Fibroblast of skin of left quadriceps (primary cell): Measurements from ENCODE around the gene BIN2.
A peak's percentile ranks its signal among the peaks of the same experiment; 100 is the strongest.

ENCODE experiments used
- DNase-seq, 2 experiments: peaks; one replicate each; pipeline ENCODE4 v3.0.0-alpha.2; 2013; ENCODE audit warnings: low read depth in 2 of 2

Gene BIN2

GRCh38 chr12:51323966-51324895 is at the start of gene BIN2:
BIN2 (minus strand) TSS chr12:51324174; CDS start chr12:51324102, 72 bp downstream.
- DNase-seq = no peak

DNA sequence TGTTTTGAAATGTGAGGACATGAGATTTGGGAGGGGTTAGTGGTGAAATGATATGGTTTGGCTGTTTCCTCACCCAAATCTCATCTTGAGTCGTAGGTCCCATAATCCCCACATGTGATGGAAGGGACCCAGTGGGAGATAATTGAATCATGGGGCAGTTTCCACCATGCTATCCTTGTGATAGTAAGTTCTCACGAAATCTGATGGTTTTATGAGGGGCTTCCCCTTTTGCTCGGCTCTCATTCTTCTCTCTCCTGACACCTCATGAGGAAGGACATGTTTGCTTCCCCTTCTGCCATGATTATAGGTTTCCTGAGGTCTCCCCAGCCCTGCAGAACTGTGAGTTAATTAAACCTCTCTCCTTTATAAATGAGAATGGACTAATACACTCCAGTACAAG is 49.2 kb upstream of the BIN2 start:
- no peak for DNase-seq

GRCh38 chr12:51372021-51372420 is 48.0 kb upstream of the BIN2 start:
- no peak for DNase-seq

DNA sequence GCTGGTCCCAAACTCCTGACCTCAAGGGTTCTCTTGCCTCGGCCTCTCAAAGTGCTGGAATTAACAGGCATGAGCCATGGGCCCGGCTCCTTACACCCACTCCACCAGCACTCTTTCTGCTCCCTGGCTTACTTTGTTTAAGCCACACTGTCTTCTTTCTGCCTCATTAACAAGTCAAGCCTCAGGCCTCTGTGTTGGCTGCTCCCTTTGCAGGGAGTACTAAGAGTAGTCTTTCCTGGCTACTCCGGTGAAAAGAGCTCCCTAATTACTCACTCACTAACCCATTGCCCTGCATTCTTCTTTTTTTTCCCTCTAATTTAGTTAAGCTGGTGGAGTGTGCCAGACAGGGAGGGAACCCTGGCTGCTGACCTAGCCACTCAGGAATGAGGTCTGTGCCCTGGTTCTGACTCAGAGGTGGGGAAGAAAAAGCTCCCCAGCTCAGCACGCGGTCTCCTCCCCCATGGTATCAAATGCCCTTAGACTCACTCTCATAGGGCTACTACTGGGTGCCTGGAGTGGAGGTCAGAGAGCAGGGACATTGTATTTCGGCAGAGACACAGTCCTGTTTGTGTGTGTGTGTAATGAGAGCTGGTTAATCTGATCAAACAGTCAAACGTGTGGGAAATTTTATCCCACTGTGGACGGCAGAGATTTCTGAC is 47.5 kb upstream of the BIN2 start:
- DNase-seq = peak; percentile 85 to 88

DNA sequence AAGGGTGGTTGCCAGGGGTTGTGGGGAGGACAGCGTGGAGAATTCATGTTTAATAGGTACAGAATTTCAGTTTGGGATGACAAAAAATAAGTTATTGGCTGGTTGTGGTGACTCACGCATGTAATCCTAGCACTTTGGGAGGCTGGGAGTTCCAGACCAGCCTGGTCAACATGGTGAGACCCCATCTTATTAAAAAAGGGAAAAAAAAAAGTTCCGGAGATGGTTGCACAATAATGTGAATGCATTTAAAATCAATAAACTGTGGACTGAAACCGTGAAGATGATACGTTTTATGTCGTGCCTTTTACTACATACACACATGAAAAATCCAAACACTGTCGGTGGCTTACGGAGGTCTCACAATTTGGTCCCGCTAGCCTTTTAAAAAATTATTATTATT is 46.7 kb upstream of the BIN2 start:
- no peak for DNase-seq

GRCh38 chr12:51369581-51369980 is 45.6 kb upstream of the BIN2 start:
- DNase-seq = no peak

GRCh38 chr12:51368640-51369517 is 44.9 kb upstream of the BIN2 start:
- DNase-seq = no peak

DNA sequence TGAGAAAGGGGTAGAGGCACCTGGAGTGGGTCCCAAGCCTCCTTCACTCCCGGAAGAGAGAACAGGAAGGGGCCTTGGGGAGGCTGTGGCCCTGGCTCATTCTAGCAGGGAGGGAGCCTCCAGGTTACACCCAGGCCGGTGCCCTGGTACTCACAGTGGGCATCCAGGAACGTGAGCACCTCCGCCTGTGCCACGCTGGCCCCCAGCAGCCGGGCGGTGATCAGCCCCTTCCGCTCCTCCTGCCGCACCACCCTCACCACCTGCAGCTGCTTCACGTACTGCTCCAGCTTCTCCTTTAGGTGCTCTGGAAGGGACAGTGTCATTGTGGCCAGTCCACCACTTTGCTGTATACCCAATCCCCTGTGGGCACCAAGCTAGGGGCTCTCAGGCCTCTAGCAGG is 41.3 kb upstream of the BIN2 start:
- DNase-seq = no peak

- no peak for DNase-seq
Measured at GRCh38 chr12:51364001-51364400, 40.0 kb upstream of the BIN2 start.

GRCh38 chr12:51362747-51363342 is 38.9 kb upstream of the BIN2 start:
- no peak for DNase-seq

DNA sequence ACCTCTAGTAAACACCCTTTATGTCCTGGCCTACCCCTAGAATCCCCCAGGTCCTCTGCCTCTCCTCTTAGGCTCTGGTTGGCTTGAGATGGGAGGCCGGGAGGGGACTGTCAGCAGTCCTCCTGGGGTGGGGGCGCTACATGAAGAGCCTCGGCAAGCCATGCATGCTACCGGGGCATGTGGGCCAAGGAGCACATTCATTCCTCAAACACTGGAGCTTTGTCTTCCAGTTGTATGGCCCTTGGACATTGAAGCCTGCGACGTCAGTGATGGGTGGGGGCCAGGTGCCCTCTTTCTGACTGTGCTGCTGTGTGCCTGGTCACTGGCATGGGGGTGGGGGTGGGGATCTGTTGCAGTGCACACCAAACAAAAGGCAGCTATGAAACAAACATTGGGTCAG is 38.3 kb upstream of the BIN2 start:
- DNase-seq = no peak

- no peak for DNase-seq
Measured at GRCh38 chr12:51361161-51362016, 37.4 kb upstream of the BIN2 start.

GRCh38 chr12:51360315-51360714 is 36.3 kb upstream of the BIN2 start:
- DNase-seq = no peak

DNA sequence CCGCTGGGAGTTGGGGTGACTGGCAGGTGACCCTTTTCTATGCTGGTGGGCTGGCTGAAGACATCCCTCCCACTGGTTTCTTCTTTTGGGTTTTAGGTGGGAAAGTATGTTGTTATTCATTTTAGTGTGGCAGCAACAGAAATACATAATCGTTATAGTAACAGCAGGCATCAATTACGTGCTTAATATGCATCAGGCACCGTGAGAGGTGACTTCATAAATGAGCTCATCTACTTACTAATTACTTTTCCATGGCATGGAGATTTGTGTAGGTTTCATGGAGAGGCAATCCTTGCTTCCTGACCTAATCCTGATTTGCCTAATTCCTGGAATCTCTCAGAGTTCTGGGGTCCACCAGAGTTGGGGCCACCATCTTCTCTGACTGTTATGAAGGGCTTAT is 35.9 kb upstream of the BIN2 start:
- no peak for DNase-seq

- no peak for DNase-seq
Measured at GRCh38 chr12:51358496-51358895, 34.5 kb upstream of the BIN2 start.

- no peak for DNase-seq
Measured at GRCh38 chr12:51357374-51358047, 33.5 kb upstream of the BIN2 start.

- DNase-seq = no peak
Measured at GRCh38 chr12:51351913-51352532, 28.0 kb upstream of the BIN2 start.

GRCh38 chr12:51349026-51349425 is 25.1 kb upstream of the BIN2 start:
- no peak for DNase-seq

- DNase-seq = no peak
Measured at GRCh38 chr12:51348116-51348515, 24.1 kb upstream of the BIN2 start.

DNA sequence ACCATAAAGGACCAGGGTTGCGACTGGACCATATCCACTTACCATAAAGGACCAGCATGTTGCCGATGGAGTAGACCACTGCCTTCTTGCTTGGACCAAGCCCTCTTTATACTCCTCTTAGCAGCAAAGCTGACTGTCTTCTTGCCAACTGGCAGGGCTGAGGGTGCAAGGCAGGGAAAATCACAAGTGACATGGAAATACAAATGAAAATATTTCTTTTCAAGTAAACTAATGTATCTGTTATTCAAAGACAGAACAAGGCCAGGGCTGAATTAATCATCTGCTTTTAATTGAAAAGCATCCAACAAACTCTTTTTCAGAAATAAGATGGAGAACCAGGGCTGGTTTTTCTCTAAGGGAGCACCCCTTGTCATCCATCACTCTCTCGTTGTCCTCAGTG is 22.6 kb upstream of the BIN2 start, which contains the start of gene CELA1:
TSS of gene CELA1 (minus strand) at position 99 of the 400 bp plus-strand sequence. CDS start at position 58, 41 bp downstream.
- DNase-seq = no peak
